HG03457 (cell line): Measurements from ENCODE around the gene ASAP3.

Source experiments
- ATAC-seq: cut with Tn5 transposase; IDR thresholded peaks from one replicate; pipeline ENCODE4 v1.9.1; 2021; ENCODE audit warnings: moderate number of reproducible peaks; ENCODE audit not compliant: unreplicated experiment

The ASAP3 gene

DNA sequence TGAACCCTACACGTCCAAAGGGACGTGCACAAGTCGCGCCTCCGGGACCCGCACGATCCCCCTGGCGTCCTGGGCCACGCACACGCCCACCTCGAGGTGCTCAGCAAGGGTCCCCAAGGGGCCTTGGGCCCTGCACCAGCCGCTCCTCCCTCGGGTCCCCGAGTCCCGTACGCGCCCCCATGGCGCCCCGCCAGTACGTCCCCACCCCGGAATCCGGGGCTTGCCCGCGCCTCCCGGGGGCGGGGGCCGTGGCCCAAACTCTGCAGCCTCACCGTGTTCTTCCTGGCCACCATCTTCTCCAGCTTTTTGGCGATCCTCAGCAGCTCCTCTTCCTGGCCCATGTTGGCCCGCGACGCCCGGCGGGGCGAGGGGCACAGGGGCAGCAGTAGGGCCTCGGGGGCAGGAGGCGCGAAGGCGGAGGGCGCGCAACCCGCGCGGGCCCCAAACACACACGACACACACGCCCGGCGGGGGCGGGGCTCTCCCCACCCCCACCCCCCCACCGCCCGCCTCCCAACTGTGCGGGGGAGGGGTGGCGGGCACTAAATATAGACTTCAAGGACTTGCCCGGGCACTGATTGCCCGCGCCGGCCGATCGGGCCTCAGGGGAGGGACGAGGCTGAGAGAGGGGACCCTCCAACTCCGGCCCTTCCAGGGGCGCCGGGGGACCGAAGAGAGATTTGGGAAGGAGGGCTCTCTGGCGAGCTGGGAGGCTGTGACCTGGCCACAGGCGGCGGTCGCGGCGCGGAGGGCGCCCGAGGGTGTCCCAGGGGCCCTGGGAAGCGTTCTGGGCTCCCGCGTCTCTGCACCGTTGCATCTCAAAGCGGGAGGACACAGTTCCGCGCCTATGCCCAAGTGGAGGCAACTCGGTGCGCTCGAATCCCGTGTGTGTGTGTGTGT is 59.4 kb downstream of the ASAP3 start, which contains the start of gene TCEA3:
TSS of gene TCEA3 (minus strand) at position 456 of the 900 bp plus-strand sequence. CDS start at position 341, 115 bp downstream.
- ATAC-seq, result no peak

- ATAC-seq, result no peak
Measured at GRCh38 chr1:23423415-23424292, 60.3 kb downstream of the ASAP3 start.

DNA sequence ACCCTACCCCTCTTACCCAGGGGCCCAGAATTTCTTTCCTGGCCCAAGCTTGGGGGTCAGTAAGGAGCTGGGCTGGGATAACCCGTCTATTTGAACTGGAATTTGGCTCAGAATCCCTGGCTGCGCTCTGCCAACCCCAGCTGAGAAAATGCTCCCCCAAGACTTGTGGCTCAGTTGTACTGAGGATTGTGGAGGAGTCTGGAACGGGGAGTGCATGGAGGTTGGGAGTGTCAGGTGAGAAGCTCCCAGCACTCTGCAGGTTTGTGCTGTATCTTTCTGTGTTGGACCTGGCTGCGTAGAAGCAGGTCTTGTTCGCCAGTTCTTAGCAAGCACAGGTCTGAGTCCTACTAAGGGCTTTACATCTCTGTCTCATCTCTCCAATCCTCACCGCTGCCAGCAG is 61.0 kb downstream of the ASAP3 start:
- no peak for ATAC-seq

DNA sequence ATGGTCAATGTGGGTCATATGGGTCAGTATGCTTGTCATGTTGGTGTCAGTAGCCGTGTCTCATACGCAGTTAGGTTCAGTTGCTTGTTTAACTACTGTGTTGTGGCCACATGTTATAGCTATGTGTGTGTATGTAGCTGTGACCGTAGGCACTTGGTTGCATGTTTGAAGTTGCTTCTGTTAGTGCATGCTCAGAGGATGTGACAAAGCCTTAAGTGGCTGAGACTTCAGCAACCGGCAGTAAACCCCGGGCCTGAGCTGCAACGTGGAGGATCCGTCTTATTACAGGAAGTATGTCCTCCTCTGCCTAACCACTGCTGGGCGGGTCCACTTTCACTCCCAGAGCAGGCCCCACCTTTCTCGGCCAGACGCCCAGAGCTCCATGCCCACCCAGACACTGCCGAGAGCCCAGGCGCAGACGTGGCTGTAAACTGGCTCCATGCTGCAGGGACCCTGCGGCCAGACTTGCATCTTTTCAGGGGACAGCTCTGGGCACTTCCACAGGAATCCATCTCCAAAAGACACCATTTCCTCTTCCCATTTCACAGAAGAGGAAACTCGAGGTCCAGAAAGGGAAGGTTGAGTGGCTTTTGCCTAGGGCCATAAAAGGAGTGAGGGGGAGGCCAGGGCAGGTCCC is 61.6 kb downstream of the ASAP3 start:
- ATAC-seq, result no peak

GRCh38 chr1:23421753-23422240 is 62.2 kb downstream of the ASAP3 start:
- ATAC-seq, result no peak

GRCh38 chr1:23421343-23421742 is 62.6 kb downstream of the ASAP3 start:
- no peak for ATAC-seq

DNA sequence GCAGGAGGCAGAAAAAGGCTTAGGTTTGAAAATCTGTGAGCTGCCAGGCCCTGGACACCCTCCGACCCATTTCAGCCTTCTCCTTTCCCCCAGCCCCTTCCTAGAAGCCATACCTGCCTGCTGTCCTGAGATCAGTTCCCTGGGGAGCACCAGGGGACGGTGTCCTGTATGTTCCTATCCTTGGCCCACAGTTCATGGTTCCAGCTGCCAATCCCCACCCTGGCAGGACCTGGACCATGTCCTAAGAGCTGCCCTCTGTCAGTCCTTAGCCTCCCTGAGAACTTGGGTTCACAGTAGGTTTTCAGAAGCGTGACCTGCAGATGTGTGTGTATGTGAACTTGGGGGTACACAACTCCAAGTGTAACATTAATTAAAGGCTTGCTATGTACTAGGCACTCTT is 63.2 kb downstream of the ASAP3 start:
- ATAC-seq, result no peak

- no peak for ATAC-seq
Measured at GRCh38 chr1:23419180-23419579, 64.8 kb downstream of the ASAP3 start.

- no peak for ATAC-seq
Measured at GRCh38 chr1:23417570-23417969, 66.4 kb downstream of the ASAP3 start.

- ATAC-seq, result no peak
Measured at GRCh38 chr1:23416964-23417363, 67.0 kb downstream of the ASAP3 start.

GRCh38 chr1:23408797-23409290 is 75.1 kb downstream of the ASAP3 start:
- ATAC-seq, result no peak

- no peak for ATAC-seq
Measured at GRCh38 chr1:23407016-23407630, 76.9 kb downstream of the ASAP3 start.

GRCh38 chr1:23405946-23406345 is 78.0 kb downstream of the ASAP3 start:
- ATAC-seq, result no peak

DNA sequence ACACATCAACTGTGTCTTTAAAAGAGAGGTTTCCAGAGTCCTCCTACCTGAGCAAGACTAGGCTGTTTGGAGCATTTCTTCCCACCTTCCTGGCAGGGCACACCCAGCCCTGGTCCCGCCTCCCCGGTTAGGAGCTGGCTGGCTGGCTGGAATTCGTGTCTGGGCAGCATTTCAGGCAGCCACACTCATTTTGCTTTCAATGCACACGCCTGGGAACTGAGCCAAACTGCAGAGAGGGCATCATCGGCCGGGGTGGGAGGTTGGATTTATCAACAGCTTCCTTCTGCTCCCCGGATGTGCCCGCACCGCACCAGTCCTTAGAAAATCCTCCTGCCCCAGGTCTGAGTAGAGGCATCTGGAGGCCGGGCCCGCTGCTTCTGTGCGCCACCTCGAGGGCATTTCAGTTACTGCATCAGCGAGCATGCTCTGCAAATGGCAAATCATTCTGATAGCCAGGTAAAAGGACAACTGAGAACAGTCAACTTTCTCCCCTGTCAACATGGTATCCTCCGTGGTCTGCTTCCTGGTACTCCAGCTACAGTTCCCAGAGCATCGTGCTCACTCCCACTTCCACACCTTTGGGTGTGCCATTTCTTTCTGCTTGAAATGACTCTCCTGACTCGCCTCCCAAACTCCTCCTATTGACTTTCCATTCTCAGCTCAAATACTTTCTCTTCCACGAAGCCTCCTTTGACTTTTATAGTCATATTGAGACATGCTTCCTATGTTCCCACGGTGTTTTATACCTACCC is 80.1 kb downstream of the ASAP3 start:
- ATAC-seq, result no peak

GRCh38 chr1:23403355-23403734 is 80.6 kb downstream of the ASAP3 start:
- ATAC-seq, result no peak

DNA sequence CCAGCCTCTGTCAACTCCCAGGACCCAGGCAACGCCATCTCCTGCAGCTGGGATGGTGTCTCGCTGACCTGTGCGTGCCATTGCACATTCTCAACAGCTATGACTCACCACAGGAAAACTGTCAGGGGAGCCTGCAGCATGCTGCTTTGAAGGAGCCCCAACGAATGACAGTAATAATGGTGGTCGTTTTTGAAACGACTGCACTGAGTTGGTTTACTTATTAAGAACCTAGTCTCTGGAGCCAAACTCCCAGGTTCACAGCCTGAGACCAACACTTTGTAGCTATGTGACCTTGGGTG is 81.0 kb downstream of the ASAP3 start:
- no peak for ATAC-seq

GRCh38 chr1:23402286-23403037 is 81.5 kb downstream of the ASAP3 start:
- no peak for ATAC-seq

GRCh38 chr1:23401313-23401712 is 82.7 kb downstream of the ASAP3 start:
- no peak for ATAC-seq
